Parathyroid adenoma (tissue), 2 donors: Measurements from ENCODE around the gene RASSF4.

Experiments
- H2AFZ ChIP-seq: fragments of 300-600 bp; sonication (generic); one replicate; pipeline ENCODE4 v1.7.0; 2017; ENCODE audit warnings: antibody characterized with exemption, mild to moderate bottlenecking
- H3K27ac ChIP-seq: fragments of 300-600 bp; sonication (generic); one replicate; pipeline ENCODE4 v1.7.0; 2017
- H3K27me3 ChIP-seq: fragments of 300-600 bp; sonication (generic); one replicate; pipeline ENCODE4 v1.7.0; 2017; ENCODE audit warnings: low read length; ENCODE audit not compliant: control insufficient read depth, insufficient read depth
- H3K36me3 ChIP-seq: fragments of 300-600 bp; sonication (generic); one replicate; pipeline ENCODE4 v1.7.0; 2017; ENCODE audit warnings: low read length; ENCODE audit not compliant: control insufficient read depth, insufficient read depth
- H3K4me1 ChIP-seq: fragments of 300-600 bp; sonication (generic); one replicate; pipeline ENCODE4 v1.7.0; 2017; ENCODE audit warnings: control low read depth
- H3K4me2 ChIP-seq: fragments of 300-600 bp; sonication (generic); one replicate; pipeline ENCODE4 v1.7.0; 2017; ENCODE audit warnings: low read length
- H3K4me3 ChIP-seq: fragments of 300-600 bp; sonication (generic); one replicate; pipeline ENCODE4 v1.7.0; 2017; ENCODE audit warnings: low read depth, low read length
- H3K79me2 ChIP-seq: fragments of 300-600 bp; sonication (generic); one replicate; pipeline ENCODE4 v1.7.0; 2017; ENCODE audit warnings: control low read depth
- H3K9ac ChIP-seq: fragments of 300-600 bp; sonication (generic); one replicate; pipeline ENCODE4 v1.7.0; 2017; ENCODE audit warnings: mild to moderate bottlenecking
- H3K9me3 ChIP-seq: fragments of 300-600 bp; sonication (generic); one replicate; pipeline ENCODE4 v1.7.0; 2017; ENCODE audit warnings: low read length; ENCODE audit not compliant: control insufficient read depth
- CTCF ChIP-seq: fragments of 300-600 bp; sonication (generic); IDR thresholded peaks from one replicate; pipeline ENCODE4 v1.7.0; 2017; ENCODE audit warnings: antibody characterized with exemption, mild to moderate bottlenecking
- donor health status: primary hyperparathyroidism.

RASSF4 gene

GRCh38 chr10:44911951-44912350, 47.7 kb upstream of the RASSF4 start:
- H3K4me2 ChIP-seq = no peak overlapping the region
- H3K79me2 ChIP-seq = no peaks in the 10 kb centered on the region
- no peaks in the 10 kb centered on the region for H3K4me1 ChIP-seq
- H3K27me3 ChIP-seq = no peaks in the 10 kb centered on the region
- H2AFZ ChIP-seq = no peak overlapping the region
- no peak overlapping the region for H3K27ac ChIP-seq
- H3K36me3 ChIP-seq = no peaks in the 10 kb centered on the region
- H3K9me3 ChIP-seq = no peaks in the 10 kb centered on the region
- H3K9ac ChIP-seq = no peak overlapping the region
- no peak for TF ChIP-seq CTCF
- no peak overlapping the region for H3K4me3 ChIP-seq

GRCh38 chr10:44913350-44914081, 46.1 kb upstream of the RASSF4 start:
- no peak overlapping the region for H3K4me3 ChIP-seq
- H3K4me1 ChIP-seq = no peaks in the 10 kb centered on the region
- no peaks in the 10 kb centered on the region for H3K9me3 ChIP-seq
- H3K9ac ChIP-seq = no peak overlapping the region
- no peaks in the 10 kb centered on the region for H3K79me2 ChIP-seq
- no peak overlapping the region for H3K27ac ChIP-seq
- H3K4me2 ChIP-seq = no peak overlapping the region
- H3K36me3 ChIP-seq = no peaks in the 10 kb centered on the region
- no peak for TF ChIP-seq CTCF
- H3K27me3 ChIP-seq = no peaks in the 10 kb centered on the region
- H2AFZ ChIP-seq = no peak overlapping the region

- Histone ChIP-seq H3K27me3 (no peaks in the 10 kb centered on the region), H3K36me3 (no peaks in the 10 kb centered on the region), H3K9me3 (no peaks in the 10 kb centered on the region), H2AFZ (no peak overlapping the region), H3K4me3 (no peak overlapping the region), H3K9ac (no peak overlapping the region), H3K79me2 (no peaks in the 10 kb centered on the region), H3K4me1 (no peaks in the 10 kb centered on the region), H3K4me2 (no peak overlapping the region), H3K27ac (no peak overlapping the region)
- TF ChIP-seq CTCF = no peak
These were observed 44.7 kb upstream of the RASSF4 start for GRCh38 chr10:44914891-44915290.

- Histone ChIP-seq H3K4me2 (no peak overlapping the region), H3K79me2 (no peaks in the 10 kb centered on the region), H3K9me3 (no peaks in the 10 kb centered on the region), H3K36me3 (no peaks in the 10 kb centered on the region), H3K27ac (no peak overlapping the region), H3K9ac (no peak overlapping the region), H3K4me1 (no peaks in the 10 kb centered on the region), H2AFZ (no peak overlapping the region), H3K27me3 (no peaks in the 10 kb centered on the region), H3K4me3 (no peak overlapping the region)
- TF ChIP-seq CTCF = no peak
These were observed 43.2 kb upstream of the RASSF4 start for GRCh38 chr10:44916429-44916828.

GRCh38 chr10:44917848-44918247, 41.8 kb upstream of the RASSF4 start:
- Histone ChIP-seq H3K9me3 (no peaks in the 10 kb centered on the region), H2AFZ (no peak overlapping the region), H3K27me3 (no peaks in the 10 kb centered on the region), H3K36me3 (no peaks in the 10 kb centered on the region), H3K4me1 (no peaks in the 10 kb centered on the region), H3K79me2 (no peaks in the 10 kb centered on the region), H3K4me3 (no peak overlapping the region), H3K9ac (no peak overlapping the region), H3K27ac (no peak overlapping the region), H3K4me2 (no peak overlapping the region)
- TF ChIP-seq CTCF = no peak
